HepG2 (cell line): ENCODE results near the gene CD9. TPM values are rescaled to one million over a fixed set of nuclear protein-coding genes. Genes with fewer than 3 reads are reported as not detected.

Source experiments
- ATAC-seq: fragments of 200-7000 bp; cut with Tn5 transposase; 3 replicates; pipeline ENCODE4 v1.9.1; 2020; ENCODE audit warnings: mild to moderate bottlenecking, moderate library complexity
- BruUV-seq: library from RNA; stranded (reverse); fragments of 400-500 nt; replicated peaks from 2 replicates; lab custom pipeline; 2021; lab: Mats Ljungman, UMichigan
- CTCF ChIA-PET: fragments of 300-600 bp; formaldehyde crosslinking; extraction: SDS; loops from one replicate; lab custom pipeline; 2021; ENCODE audit warnings: low total read pairs, inconsistent platforms, low intra/inter-chr PET ratio; lab: Yijun Ruan, JAX
- POLR2A ChIA-PET: fragments of 350-600 bp; sonication (Branson Sonifier 250); formaldehyde crosslinking; loops from one replicate; lab custom pipeline; 2020; ENCODE audit warnings: antibody characterized with exemption, inconsistent platforms; lab: Yijun Ruan, JAX
- DNase-seq: peaks from one replicate; pipeline ENCODE4 v3.0.0-alpha.2; 2015; ENCODE audit warnings: low spot score
- FAIRE-seq: peaks from 3 replicates; lab custom pipeline; 2011; peaks lifted over from hg19 to GRCh38; lab: Jason Lieb, UNC
- H2AFZ ChIP-seq: one replicate; pipeline ENCODE4 v1.6.1; 2011; ENCODE audit warnings: low read length, inconsistent platforms
- H3K27ac ChIP-seq: fragments of 300-600 bp; 3 replicates; pipeline ENCODE4 v1.8.0; 2011; ENCODE audit warnings: mixed run types, mild to moderate bottlenecking, mixed read lengths, low read length, inconsistent platforms; ENCODE audit not compliant: insufficient read depth; ENCODE audit errors: extremely low read length
- H3K27me3 ChIP-seq, 2 experiments: fragments of 200-600 bp in 1 of 2; 2 replicates in 1 of 2; 3 replicates in 1 of 2; pipeline versions ENCODE4 v1.6.0 to v1.8.0; 2011; ENCODE audit warnings: low read length in 2 of 2, mild to moderate bottlenecking in 2 of 2, moderate library complexity in 2 of 2, inconsistent platforms in 1 of 2; ENCODE audit not compliant: insufficient read depth in 2 of 2, control insufficient read depth in 1 of 2
- H3K36me3 ChIP-seq, 2 experiments: fragments of 200-600 bp in 1 of 2; replicated peaks in 1 of 2; 2 replicates in 1 of 2; 3 replicates in 1 of 2; pipeline versions ENCODE4 v1.5.1 to v1.8.0; 2011; ENCODE audit warnings: low read length in 2 of 2, inconsistent platforms in 1 of 2; ENCODE audit not compliant: insufficient read depth in 2 of 2, control insufficient read depth in 1 of 2
- H3K4me1 ChIP-seq: 2 replicates; pipeline ENCODE4 v1.5.1; 2012; ENCODE audit warnings: low read length, inconsistent platforms; ENCODE audit not compliant: insufficient read depth
- H3K4me2 ChIP-seq: 2 replicates; pipeline ENCODE4 v1.6.0; 2011; ENCODE audit warnings: low read depth, low read length, inconsistent platforms
- H3K4me3 ChIP-seq, 3 experiments: fragments of 200-600 bp in 1 of 3; sonication (generic), shearing (Covaris generic) in 1 of 3; replicated peaks in 1 of 3; 2 replicates each; pipeline ENCODE4 v1.5.1; 2011 to 2016; ENCODE audit warnings: low read length in 3 of 3, inconsistent platforms in 2 of 3, low read depth in 2 of 3, mild to moderate bottlenecking in 2 of 3, control low read depth in 1 of 3, mixed read lengths in 1 of 3; ENCODE audit not compliant: insufficient read depth in 1 of 3
- H3K79me2 ChIP-seq: one replicate; pipeline ENCODE4 v1.6.1; 2011; ENCODE audit warnings: low read length, inconsistent platforms; ENCODE audit not compliant: insufficient read depth
- H3K9ac ChIP-seq: 2 replicates; pipeline ENCODE4 v1.6.0; 2011; ENCODE audit warnings: mild to moderate bottlenecking, low read depth, low read length, inconsistent platforms; ENCODE audit not compliant: insufficient read depth
- H3K9me3 ChIP-seq: 2 replicates; pipeline ENCODE4 v1.5.1; 2012; ENCODE audit warnings: mild to moderate bottlenecking, low read length
- H4K20me1 ChIP-seq: 2 replicates; pipeline ENCODE4 v1.6.0; 2011; ENCODE audit warnings: inconsistent platforms, mild to moderate bottlenecking, low read length, moderate library complexity; ENCODE audit not compliant: insufficient read depth
- ATAD3A ChIP-seq: sonication (generic); formaldehyde crosslinking; IDR thresholded peaks from 2 replicates; pipeline ENCODE4 v1.4.0; 2020; ENCODE audit warnings: missing genetic modification reagents
- KLF15 ChIP-seq: sonication (generic); formaldehyde crosslinking; IDR thresholded peaks from 2 replicates; pipeline ENCODE4 v1.8.1; 2023; ENCODE audit warnings: borderline replicate concordance, mild to moderate bottlenecking, inconsistent platforms, missing genetic modification reagents, mixed read lengths
- KLF6 ChIP-seq: IDR thresholded peaks from 2 replicates; pipeline ENCODE4 v1.8.0; 2016; ENCODE audit warnings: missing biosample characterization, missing genetic modification reagents
- MIXL1 ChIP-seq: IDR thresholded peaks from 2 replicates; pipeline ENCODE4 v1.6.1; 2016
- NPAS2 ChIP-seq: sonication (generic); formaldehyde crosslinking; IDR thresholded peaks from 2 replicates; pipeline ENCODE4 v1.8.0; 2022; ENCODE audit warnings: mild to moderate bottlenecking, missing genetic modification reagents, borderline replicate concordance
- SP1 ChIP-seq, 2 experiments: fragments of 450-650 bp in 1 of 2; sonication (generic) in 1 of 2; formaldehyde crosslinking in 1 of 2; IDR thresholded peaks; 2 replicates each; pipeline versions ENCODE4 v1.4.0 to v1.6.1; 2016 to 2020; ENCODE audit warnings: missing genetic modification reagents in 1 of 2
- ZNF703 ChIP-seq: sonication (generic); formaldehyde crosslinking; IDR thresholded peaks from 2 replicates; pipeline ENCODE4 v1.5.1; 2020; ENCODE audit warnings: missing genetic modification reagents, mild to moderate bottlenecking, moderate library complexity, borderline replicate concordance
- ZNF75D ChIP-seq: sonication (generic); formaldehyde crosslinking; IDR thresholded peaks from 2 replicates; pipeline ENCODE4 v1.8.1; 2023; ENCODE audit warnings: missing genetic modification reagents, mild to moderate bottlenecking, borderline replicate concordance
- ZSCAN9 ChIP-seq: IDR thresholded peaks from 2 replicates; pipeline ENCODE4 v1.6.1; 2016; ENCODE audit warnings: borderline replicate concordance
- WGBS: methylation state at CpG from one replicate; pipeline ENCODE4 v1.1.6; 2017; ENCODE audit warnings: low lambda C conversion rate; 5-methylcytosine and 5-hydroxymethylcytosine counted together
- in situ Hi-C: cut with HindIII; loops from 2 replicates; pipeline ENCODE4 v1.10.0; 2017; ENCODE audit warnings: low pct_unique_long_range_greater_than_20kb; ENCODE audit not compliant: extremely low pct_ligation_motif_present
- intact Hi-C: fragments of 100-400 bp; cut with micrococcal nuclease; formaldehyde crosslinking; loops from one replicate; pipeline ENCODE4 v1.10.0; 2022; ENCODE audit not compliant: unreplicated experiment
- polyA plus RNA-seq, 8 experiments: library from polyadenylated mRNA; depleted of rRNA in 3 of 8; stranded (reverse) in 7 of 8; unstranded in 1 of 8; fragments of >200 nt; fragmentation: Illumina TruSeq in 4 of 8; extraction: Trizol in 4 of 8; gene quantifications; 2 replicates each; pipeline versions ENCODE4 v1.2.1 to v1.2.3, GENCODE V29; 2011 to 2016; ENCODE audit warnings: low read depth in 4 of 8, missing spikeins in 1 of 8, mixed read lengths in 1 of 8; ENCODE audit not compliant: insufficient read depth in 1 of 8
- total RNA-seq, 5 experiments: library from RNA; depleted of rRNA; stranded (reverse); fragments of >200 nt; fragmentation: Illumina TruSeq; extraction: Trizol; gene quantifications; 2 replicates each; pipeline ENCODE4 v1.2.3, GENCODE V29; 2016; ENCODE audit warnings: low read depth in 1 of 5
- TF ChIP-seq, protein P1 (sequence below): sonication (generic); formaldehyde crosslinking; IDR thresholded peaks from 2 replicates; pipeline ENCODE4 v1.5.0; 2020; ENCODE audit warnings: missing genetic modification reagents, mild to moderate bottlenecking, borderline replicate concordance
- TF ChIP-seq, protein P2 (sequence below): sonication (generic); formaldehyde crosslinking; IDR thresholded peaks from 2 replicates; pipeline ENCODE4 v1.4.0; 2020; ENCODE audit warnings: missing genetic modification reagents
- TF ChIP-seq, protein P3 (sequence below): sonication (generic); formaldehyde crosslinking; IDR thresholded peaks from 2 replicates; pipeline ENCODE4 v1.4.0; 2020; ENCODE audit warnings: mild to moderate bottlenecking, low read depth, missing genetic modification reagents

CD9 gene
- total and polyA plus RNA-seq, 2 of the 13 experiments (the other 11 are each of a cell fraction or from before 2014, with no cell fraction given), result 5.8 to 38.3 TPM

DNA sequence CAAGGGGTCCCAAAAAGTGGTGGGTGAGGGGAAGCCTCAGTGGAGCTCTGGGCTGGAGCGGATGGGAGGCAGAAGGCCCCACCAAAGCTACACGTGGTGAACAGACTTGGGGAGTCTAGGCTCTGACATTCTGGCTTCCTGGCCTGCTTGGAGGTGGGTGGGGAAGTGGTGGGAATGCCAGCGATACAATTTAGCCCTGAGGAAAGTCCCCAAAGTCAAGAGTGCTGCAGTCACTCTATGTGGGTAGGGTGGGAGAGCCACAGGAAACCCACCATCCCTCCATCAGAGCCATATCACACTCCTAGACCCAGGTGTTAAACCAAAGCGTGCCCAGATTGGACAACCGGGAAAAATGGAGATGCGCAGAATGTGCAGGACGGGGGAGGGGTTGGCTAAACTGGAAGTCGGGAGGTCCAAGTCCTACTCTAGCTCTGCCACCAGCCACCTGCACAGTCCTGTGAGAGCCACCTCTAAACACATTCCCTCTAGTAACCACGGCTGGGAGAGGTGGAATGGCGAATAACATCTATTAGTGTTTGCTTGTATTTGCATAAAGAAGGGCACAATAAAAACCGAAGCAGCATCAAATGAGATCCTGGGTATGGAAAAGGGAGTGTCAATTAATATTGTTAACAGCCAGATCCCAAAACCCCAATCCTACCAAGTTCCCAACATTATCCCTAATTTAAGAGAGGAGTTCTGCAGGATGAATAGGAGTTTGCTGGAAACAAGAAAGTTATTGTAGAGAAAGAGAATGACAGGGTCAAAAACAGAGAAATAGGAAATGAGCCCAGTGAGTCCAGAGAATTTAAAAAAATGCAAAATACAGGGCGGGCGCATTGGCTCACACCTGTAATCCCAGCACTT is 14.0 kb upstream of the CD9 start (continued):
- TF ChIP-seq KLF15 (CRISPR knock-in tag), result no peak

DNA sequence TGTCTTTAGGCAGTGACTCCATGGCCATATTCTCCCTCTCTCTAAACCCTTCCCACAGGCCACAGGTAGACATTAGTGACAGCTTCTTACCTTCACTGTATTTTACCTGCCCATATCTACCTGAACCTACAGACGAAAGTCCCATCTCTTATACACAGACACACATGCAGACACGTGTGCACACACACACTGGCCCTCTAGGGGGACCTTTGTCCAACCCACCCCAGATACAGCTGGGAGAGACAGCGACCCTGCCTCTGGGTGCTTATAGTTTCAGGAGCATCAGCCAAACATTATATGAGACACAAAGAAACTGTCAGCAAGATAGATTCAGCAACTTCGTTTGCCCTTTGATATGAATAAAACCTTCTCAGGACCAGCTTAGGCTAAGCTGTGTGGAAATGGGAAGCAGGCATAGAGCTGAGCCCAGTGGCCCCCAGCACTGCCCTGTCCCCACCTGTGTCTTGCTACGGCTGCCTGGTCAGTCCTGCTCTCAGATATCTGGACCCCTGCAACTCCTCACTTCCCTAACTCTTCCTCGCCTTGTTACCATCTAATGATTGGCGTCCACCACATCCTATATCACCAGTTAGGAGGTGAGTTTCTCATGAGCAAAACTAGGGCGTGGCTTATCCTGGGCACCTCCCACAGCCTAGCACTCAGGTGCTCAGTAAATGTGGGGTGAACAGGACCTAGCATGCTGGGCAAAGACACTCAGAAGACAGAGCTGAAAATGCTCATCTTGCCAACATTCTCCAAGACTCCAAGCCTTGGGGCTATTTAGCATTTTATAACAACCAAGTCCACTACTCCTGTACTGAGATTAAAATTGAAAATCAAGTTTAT is 12.0 kb upstream of the CD9 start:
- ChIA-PET POLR2A (interaction anchor here (1.2 kb wide), 1 partner anchor 10 kb away, joined by 4 read pairs; no protein-coding TSS in a partner anchor), CTCF (no interaction called here)
- Histone ChIP-seq H3K79me2 (peaks cover 4% of the 10 kb centered on the region), H3K27me3 (no peaks in the 10 kb centered on the region; a peak in 1 of 5 replicates), H3K4me3 (no peak overlapping the region), H3K4me1 (peaks cover 28% of the 10 kb centered on the region), H3K36me3 (no peaks in the 10 kb centered on the region), H3K27ac (no peak overlapping the region), H2AFZ (no peak overlapping the region), H3K9ac (no peak overlapping the region), H4K20me1 (no peaks in the 10 kb centered on the region), H3K9me3 (no peaks in the 10 kb centered on the region), H3K4me2 (no peak overlapping the region)
- DNase-seq, result no peak
- FAIRE-seq, result no peak
- intact Hi-C loops (no loop called here), in situ Hi-C loops (no loop called here)
- WGBS, result 63% methylated on average over 7 of the region's 8 CpGs
- ATAC-seq, result no peak
- no TSS peak for BruUV-seq
- TF ChIP-seq ATAD3A (CRISPR knock-in tag) (no peak), ZNF703 (no peak), ZSCAN9 (CRISPR knock-in tag) (no peak), NPAS2 (CRISPR knock-in tag) (no peak), SP1 (IDR thresholded peaks at IDR 0.05) (no peak), SP1 (CRISPR knock-in tag; IDR thresholded peaks at IDR 0.05) (no peak), MIXL1 (CRISPR knock-in tag) (no peak), KLF6 (no peak), ZNF75D (CRISPR knock-in tag) (no peak)
- TF ChIP-seq, protein P1, sequence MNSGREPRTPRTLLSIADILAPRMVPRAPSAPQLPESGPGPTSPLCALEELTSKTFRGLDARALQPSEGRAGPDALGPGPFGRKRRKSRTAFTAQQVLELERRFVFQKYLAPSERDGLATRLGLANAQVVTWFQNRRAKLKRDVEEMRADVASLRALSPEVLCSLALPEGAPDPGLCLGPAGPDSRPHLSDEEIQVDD (CRISPR knock-in tag), result no peak
- TF ChIP-seq, protein P2, sequence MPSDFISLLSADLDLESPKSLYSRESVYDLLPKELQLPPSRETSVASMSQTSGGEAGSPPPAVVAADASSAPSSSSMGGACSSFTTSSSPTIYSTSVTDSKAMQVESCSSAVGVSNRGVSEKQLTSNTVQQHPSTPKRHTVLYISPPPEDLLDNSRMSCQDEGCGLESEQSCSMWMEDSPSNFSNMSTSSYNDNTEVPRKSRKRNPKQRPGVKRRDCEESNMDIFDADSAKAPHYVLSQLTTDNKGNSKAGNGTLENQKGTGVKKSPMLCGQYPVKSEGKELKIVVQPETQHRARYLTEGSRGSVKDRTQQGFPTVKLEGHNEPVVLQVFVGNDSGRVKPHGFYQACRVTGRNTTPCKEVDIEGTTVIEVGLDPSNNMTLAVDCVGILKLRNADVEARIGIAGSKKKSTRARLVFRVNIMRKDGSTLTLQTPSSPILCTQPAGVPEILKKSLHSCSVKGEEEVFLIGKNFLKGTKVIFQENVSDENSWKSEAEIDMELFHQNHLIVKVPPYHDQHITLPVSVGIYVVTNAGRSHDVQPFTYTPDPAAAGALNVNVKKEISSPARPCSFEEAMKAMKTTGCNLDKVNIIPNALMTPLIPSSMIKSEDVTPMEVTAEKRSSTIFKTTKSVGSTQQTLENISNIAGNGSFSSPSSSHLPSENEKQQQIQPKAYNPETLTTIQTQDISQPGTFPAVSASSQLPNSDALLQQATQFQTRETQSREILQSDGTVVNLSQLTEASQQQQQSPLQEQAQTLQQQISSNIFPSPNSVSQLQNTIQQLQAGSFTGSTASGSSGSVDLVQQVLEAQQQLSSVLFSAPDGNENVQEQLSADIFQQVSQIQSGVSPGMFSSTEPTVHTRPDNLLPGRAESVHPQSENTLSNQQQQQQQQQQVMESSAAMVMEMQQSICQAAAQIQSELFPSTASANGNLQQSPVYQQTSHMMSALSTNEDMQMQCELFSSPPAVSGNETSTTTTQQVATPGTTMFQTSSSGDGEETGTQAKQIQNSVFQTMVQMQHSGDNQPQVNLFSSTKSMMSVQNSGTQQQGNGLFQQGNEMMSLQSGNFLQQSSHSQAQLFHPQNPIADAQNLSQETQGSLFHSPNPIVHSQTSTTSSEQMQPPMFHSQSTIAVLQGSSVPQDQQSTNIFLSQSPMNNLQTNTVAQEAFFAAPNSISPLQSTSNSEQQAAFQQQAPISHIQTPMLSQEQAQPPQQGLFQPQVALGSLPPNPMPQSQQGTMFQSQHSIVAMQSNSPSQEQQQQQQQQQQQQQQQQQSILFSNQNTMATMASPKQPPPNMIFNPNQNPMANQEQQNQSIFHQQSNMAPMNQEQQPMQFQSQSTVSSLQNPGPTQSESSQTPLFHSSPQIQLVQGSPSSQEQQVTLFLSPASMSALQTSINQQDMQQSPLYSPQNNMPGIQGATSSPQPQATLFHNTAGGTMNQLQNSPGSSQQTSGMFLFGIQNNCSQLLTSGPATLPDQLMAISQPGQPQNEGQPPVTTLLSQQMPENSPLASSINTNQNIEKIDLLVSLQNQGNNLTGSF (CRISPR knock-in tag), result no peak
- TF ChIP-seq, protein P3, sequence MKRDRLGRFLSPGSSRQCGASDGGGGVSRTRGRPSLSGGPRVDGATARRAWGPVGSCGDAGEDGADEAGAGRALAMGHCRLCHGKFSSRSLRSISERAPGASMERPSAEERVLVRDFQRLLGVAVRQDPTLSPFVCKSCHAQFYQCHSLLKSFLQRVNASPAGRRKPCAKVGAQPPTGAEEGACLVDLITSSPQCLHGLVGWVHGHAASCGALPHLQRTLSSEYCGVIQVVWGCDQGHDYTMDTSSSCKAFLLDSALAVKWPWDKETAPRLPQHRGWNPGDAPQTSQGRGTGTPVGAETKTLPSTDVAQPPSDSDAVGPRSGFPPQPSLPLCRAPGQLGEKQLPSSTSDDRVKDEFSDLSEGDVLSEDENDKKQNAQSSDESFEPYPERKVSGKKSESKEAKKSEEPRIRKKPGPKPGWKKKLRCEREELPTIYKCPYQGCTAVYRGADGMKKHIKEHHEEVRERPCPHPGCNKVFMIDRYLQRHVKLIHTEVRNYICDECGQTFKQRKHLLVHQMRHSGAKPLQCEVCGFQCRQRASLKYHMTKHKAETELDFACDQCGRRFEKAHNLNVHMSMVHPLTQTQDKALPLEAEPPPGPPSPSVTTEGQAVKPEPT (CRISPR knock-in tag), result no peak
